ENCODE results near the gene DNAJC5. TPM values are rescaled to one million over a fixed set of nuclear protein-coding genes. Genes with fewer than 3 reads are reported as not detected.

Gene DNAJC5
- total and polyA plus RNA-seq, 9 of the 15 experiments (the other 6 are each of a cell fraction or from before 2014, with no cell fraction given), result 0.95 to 42.8 (median 23.4) TPM

DNA sequence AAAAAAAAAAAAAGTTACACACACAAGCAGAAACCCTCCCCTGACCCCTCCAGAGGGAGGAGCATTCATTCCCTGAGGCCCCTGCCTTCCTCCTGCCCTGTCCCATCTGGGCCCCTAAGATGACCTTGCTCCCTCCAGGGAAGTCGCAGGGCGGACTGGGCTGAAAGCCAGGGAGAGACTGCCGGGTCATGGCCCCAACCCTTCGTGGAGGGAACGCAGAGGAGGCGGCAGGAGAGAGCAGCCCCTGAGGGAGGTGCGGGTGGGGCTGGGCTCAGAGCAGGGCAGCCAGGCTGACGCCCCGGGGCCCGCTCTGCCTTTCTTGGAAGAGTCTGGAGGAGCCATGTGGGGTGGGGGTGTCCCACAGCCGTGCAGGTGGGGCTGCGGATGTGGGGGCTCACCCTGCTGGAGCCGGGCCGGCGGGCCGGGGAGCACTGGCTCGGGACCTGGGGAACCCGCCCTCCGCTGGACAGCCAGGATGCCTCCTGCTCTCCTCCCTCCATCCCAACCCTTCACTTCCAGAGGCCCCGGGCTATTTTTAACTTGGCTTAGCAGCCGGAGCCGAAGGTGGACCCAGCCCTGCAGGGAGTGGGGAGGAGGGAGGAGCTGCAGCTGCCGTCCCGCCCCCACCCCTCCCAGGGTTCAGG lies 48.7 kb upstream of the DNAJC5 start (continued):
- TF ChIP-seq ILF3 (IDR thresholded peaks at IDR 0.05; ENCODE audit: borderline replicate concordance) (no peak), RBM34 (IDR thresholded peaks at IDR 0.05; ENCODE audit: borderline replicate concordance, insufficient read depth, low read length) (no peak), CXXC5 (CRISPR knock-in tag; IDR thresholded peaks at IDR 0.05) (peak; percentile 67), RBM25 (IDR thresholded peaks at IDR 0.05; ENCODE audit: low read depth, low read length, severe bottlenecking) (no peak), RFX1 (IDR thresholded peaks at IDR 0.05) (no peak), TFE3 (CRISPR knock-in tag; IDR thresholded peaks at IDR 0.05) (no peak), NCOA4 (IDR thresholded peaks at IDR 0.05; ENCODE audit: partially characterized antibody) (no peak), ZNF764 (CRISPR knock-in tag; IDR thresholded peaks at IDR 0.05; ENCODE audit: low read depth) (no peak), CEBPB (tag; IDR thresholded peaks at IDR 0.05) (no peak), THRA (IDR thresholded peaks at IDR 0.05) (no peak), FOXK1 (CRISPR knock-in tag; IDR thresholded peaks at IDR 0.05; ENCODE audit: borderline replicate concordance) (no peak), ZFP30 (CRISPR knock-in tag; IDR thresholded peaks at IDR 0.05; ENCODE audit: borderline replicate concordance) (no peak), NRF1 (conservative IDR thresholded peaks at IDR 0.05 in 1 of 2, IDR thresholded peaks at IDR 0.05 in 1 of 2) (peak; percentile 31 to 34; a peak in 3 of 4 replicates)
- TF ChIP-seq, protein P1, sequence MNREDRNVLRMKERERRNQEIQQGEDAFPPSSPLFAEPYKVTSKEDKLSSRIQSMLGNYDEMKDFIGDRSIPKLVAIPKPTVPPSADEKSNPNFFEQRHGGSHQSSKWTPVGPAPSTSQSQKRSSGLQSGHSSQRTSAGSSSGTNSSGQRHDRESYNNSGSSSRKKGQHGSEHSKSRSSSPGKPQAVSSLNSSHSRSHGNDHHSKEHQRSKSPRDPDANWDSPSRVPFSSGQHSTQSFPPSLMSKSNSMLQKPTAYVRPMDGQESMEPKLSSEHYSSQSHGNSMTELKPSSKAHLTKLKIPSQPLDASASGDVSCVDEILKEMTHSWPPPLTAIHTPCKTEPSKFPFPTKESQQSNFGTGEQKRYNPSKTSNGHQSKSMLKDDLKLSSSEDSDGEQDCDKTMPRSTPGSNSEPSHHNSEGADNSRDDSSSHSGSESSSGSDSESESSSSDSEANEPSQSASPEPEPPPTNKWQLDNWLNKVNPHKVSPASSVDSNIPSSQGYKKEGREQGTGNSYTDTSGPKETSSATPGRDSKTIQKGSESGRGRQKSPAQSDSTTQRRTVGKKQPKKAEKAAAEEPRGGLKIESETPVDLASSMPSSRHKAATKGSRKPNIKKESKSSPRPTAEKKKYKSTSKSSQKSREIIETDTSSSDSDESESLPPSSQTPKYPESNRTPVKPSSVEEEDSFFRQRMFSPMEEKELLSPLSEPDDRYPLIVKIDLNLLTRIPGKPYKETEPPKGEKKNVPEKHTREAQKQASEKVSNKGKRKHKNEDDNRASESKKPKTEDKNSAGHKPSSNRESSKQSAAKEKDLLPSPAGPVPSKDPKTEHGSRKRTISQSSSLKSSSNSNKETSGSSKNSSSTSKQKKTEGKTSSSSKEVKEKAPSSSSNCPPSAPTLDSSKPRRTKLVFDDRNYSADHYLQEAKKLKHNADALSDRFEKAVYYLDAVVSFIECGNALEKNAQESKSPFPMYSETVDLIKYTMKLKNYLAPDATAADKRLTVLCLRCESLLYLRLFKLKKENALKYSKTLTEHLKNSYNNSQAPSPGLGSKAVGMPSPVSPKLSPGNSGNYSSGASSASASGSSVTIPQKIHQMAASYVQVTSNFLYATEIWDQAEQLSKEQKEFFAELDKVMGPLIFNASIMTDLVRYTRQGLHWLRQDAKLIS (CRISPR knock-in tag; IDR thresholded peaks at IDR 0.05), result no peak
- TF ChIP-seq, protein P2, sequence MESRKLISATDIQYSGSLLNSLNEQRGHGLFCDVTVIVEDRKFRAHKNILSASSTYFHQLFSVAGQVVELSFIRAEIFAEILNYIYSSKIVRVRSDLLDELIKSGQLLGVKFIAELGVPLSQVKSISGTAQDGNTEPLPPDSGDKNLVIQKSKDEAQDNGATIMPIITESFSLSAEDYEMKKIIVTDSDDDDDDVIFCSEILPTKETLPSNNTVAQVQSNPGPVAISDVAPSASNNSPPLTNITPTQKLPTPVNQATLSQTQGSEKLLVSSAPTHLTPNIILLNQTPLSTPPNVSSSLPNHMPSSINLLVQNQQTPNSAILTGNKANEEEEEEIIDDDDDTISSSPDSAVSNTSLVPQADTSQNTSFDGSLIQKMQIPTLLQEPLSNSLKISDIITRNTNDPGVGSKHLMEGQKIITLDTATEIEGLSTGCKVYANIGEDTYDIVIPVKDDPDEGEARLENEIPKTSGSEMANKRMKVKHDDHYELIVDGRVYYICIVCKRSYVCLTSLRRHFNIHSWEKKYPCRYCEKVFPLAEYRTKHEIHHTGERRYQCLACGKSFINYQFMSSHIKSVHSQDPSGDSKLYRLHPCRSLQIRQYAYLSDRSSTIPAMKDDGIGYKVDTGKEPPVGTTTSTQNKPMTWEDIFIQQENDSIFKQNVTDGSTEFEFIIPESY (CRISPR knock-in tag; IDR thresholded peaks at IDR 0.05), result no peak
